Spleen (tissue), 11 donors: ENCODE measurements around the gene TDRD3. TPM values are rescaled to one million over a fixed set of nuclear protein-coding genes. Genes with fewer than 3 reads are reported as not detected.

Experiments
- DNase-seq: peaks from one replicate; pipeline ENCODE4 v3.0.0-alpha.2; 2020
- H3K27ac ChIP-seq, 8 donors: fragments of 200-600 bp; sonication (generic) in 7 of 8; 1 replicate in 4 of 8; 2 replicates in 4 of 8; pipeline versions ENCODE4 v1.5.0 to v1.8.0; 2016 to 2021; ENCODE audit warnings: inconsistent platforms in 4 of 8, mild to moderate bottlenecking in 4 of 8, moderate library complexity in 1 of 8
- H3K27me3 ChIP-seq, 7 donors: fragments of 200-600 bp; sonication (generic) in 6 of 7; replicated peaks in 1 of 7; 1 replicate in 4 of 7; 2 replicates in 3 of 7; pipeline versions ENCODE4 v1.5.0 to v1.8.0; 2016 to 2021; ENCODE audit warnings: inconsistent platforms in 3 of 7, mild to moderate bottlenecking in 1 of 7
- H3K36me3 ChIP-seq, 6 donors: fragments of 200-600 bp; sonication (generic) in 5 of 6; 1 replicate in 4 of 6; 2 replicates in 2 of 6; pipeline versions ENCODE4 v1.5.0 to v1.8.0; 2016 to 2021; ENCODE audit warnings: inconsistent platforms in 2 of 6
- H3K4me1 ChIP-seq, 6 donors: fragments of 200-600 bp; sonication (generic) in 5 of 6; 1 replicate in 3 of 6; 2 replicates in 3 of 6; pipeline versions ENCODE4 v1.5.0 to v1.8.0; 2016 to 2021; ENCODE audit warnings: inconsistent platforms in 3 of 6
- H3K4me3 ChIP-seq, 8 donors: fragments of 200-600 bp; sonication (generic) in 7 of 8; 1 replicate in 4 of 8; 2 replicates in 4 of 8; pipeline versions ENCODE4 v1.5.0 to v1.8.0; 2016 to 2021; ENCODE audit warnings: inconsistent platforms in 4 of 8, mild to moderate bottlenecking in 4 of 8, moderate library complexity in 2 of 8
- H3K9me3 ChIP-seq, 8 donors: fragments of 200-600 bp; sonication (generic) in 7 of 8; 1 replicate in 4 of 8; 2 replicates in 4 of 8; pipeline versions ENCODE4 v1.5.0 to v1.8.0; 2016 to 2021; ENCODE audit warnings: inconsistent platforms in 4 of 8
- POLR2A ChIP-seq, 3 donors: fragments of 450-650 bp; IDR thresholded peaks; one replicate each; pipeline ENCODE4 v1.5.1; 2017; ENCODE audit warnings: antibody characterized with exemption in 3 of 3, mild to moderate bottlenecking in 1 of 3
- POLR2AphosphoS5 ChIP-seq, 3 donors: sonication (generic); formaldehyde crosslinking; IDR thresholded peaks; one replicate each; pipeline ENCODE4 v1.5.1; 2017; ENCODE audit warnings: antibody characterized with exemption in 3 of 3
- WGBS, 5 donors: extraction: QIAGEN DNeasy Blood & Tissue Kit in 3 of 5; methylation state at CpG; one replicate each; pipeline versions ENCODE4 v1.1.5 to v1.1.7; 2013 to 2018; 5-methylcytosine and 5-hydroxymethylcytosine counted together
- intact Hi-C: fragments of 100-400 bp; cut with DNase I; formaldehyde crosslinking; loops from one replicate; pipeline ENCODE4 v1.15.0; 2023; ENCODE audit warnings: low total_unique reads
- polyA plus RNA-seq, 3 donors: library from polyadenylated mRNA; stranded (reverse); fragments of 200-250 nt; gene quantifications; one replicate each; pipeline ENCODE4 v1.2.1, GENCODE V29; 2013
- total RNA-seq, 7 donors: library from RNA; depleted of rRNA in 3 of 7; stranded (reverse); fragments of >200 nt in 3 of 7; fragmentation: NEBNext Ultra II Directional in 4 of 7; extraction: Animal tissue kit (Norgen Biotek cat#: 25700) in 4 of 7; gene quantifications; one replicate each; pipeline versions ENCODE4 v1.1.0 to v1.2.1, GENCODE V29; 2016 to 2021
- TF ChIP-seq, protein P1 (sequence below), 11 experiments: fragments of 200-600 bp in 7 of 11; fragments of 450-650 bp in 4 of 11; sonication (generic) in 4 of 11; IDR thresholded peaks in 8 of 11; conservative IDR thresholded peaks in 3 of 11; 1 replicate in 7 of 11; 2 replicates in 4 of 11; pipeline versions ENCODE4 v1.4.0 to v1.8.0; 2016 to 2021; ENCODE audit warnings: antibody characterized with exemption in 11 of 11, inconsistent platforms in 4 of 11, mild to moderate bottlenecking in 1 of 11
- donor health status: healthy with polysubstance abuse.
- donor health status: DM: no; HTN: no; CAD: no; lungs with moderate emphysema.
- donor health status: DM: no; HTN: no; CAD: no.
- donor health status: Bipolar disorder and iron deficiency.
- donor health status: healthy.
- donor health status: DM: no; HTN: no; CAD: no.
- donor health status: DM: yes; HTN: yes; CAD: no.

The TDRD3 gene
- total and polyA plus RNA-seq, 10 donors, result 9.5 to 36.4 (median 23.1) TPM

DNA sequence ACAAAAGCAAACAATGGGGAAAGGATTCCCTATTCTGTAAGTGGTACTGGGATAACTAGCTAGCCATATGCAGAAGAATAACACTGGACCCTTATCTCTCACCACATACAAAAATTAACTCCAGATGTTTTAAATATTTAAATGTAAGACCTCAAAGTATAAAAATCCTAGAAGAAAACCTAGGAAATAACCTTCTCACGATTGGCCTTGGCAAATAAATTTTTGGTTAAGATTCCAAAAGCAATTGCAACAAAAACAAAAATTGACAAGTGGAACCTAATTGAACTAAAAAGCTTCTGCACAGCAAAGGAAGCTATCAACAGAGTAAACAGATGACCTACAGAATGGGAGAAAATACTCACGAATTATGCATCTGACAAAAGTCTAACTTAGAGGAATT is 10.8 kb upstream of the TDRD3 start:
- WGBS, 5 donors, result 65 to 87% (median 72%) methylated on average over 2 of the region's 2 CpGs
- Histone ChIP-seq H3K27ac (no peak overlapping the region), H3K27me3 (no peaks in the 10 kb centered on the region), H3K4me1 (peaks cover 0 to 6% (median 0%) of the 10 kb centered on the region in 6 donors), H3K9me3 (no peaks in the 10 kb centered on the region), H3K36me3 (no peaks in the 10 kb centered on the region), H3K4me3 (no peak overlapping the region)
- intact Hi-C loops, result loop anchor here (10.0 kb wide), 1 partner anchor 221 kb away; the partner anchor contains the start of gene DIAPH3
- TF ChIP-seq POLR2AphosphoS5 (IDR thresholded peaks at IDR 0.05), result no peak
- TF ChIP-seq POLR2A (IDR thresholded peaks at IDR 0.05), result no peak
- TF ChIP-seq, protein P1, sequence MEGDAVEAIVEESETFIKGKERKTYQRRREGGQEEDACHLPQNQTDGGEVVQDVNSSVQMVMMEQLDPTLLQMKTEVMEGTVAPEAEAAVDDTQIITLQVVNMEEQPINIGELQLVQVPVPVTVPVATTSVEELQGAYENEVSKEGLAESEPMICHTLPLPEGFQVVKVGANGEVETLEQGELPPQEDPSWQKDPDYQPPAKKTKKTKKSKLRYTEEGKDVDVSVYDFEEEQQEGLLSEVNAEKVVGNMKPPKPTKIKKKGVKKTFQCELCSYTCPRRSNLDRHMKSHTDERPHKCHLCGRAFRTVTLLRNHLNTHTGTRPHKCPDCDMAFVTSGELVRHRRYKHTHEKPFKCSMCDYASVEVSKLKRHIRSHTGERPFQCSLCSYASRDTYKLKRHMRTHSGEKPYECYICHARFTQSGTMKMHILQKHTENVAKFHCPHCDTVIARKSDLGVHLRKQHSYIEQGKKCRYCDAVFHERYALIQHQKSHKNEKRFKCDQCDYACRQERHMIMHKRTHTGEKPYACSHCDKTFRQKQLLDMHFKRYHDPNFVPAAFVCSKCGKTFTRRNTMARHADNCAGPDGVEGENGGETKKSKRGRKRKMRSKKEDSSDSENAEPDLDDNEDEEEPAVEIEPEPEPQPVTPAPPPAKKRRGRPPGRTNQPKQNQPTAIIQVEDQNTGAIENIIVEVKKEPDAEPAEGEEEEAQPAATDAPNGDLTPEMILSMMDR (IDR thresholded peaks at IDR 0.05 in 8 of 11, conservative IDR thresholded peaks at IDR 0.05 in 3 of 11), result no peak
- no peak for DNase-seq

DNA sequence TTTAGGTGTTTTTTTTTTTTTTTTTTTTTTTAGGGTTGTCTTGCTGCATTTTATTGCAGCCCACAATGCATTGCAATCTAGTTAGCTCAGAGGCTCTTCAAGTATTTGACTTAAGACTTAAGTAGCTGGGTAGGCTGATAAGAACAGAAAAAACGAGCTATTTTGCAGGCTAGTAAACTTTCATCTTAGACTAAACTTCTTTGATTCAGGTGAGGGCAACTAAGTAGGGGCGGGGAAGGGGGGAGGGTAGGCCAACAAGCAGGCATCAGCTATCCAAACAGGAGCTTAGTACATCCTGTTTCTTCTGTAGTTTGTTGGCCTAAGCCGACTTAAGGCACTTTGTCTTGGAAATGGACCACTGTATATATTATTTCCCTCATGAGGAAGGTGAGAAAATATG is 4.9 kb upstream of the TDRD3 start:
- no peak overlapping the region for H3K27ac ChIP-seq
- no peaks in the 10 kb centered on the region for H3K36me3 ChIP-seq
- peaks cover 0 to 11% (median 6%) of the 10 kb centered on the region in 6 donors for H3K4me1 ChIP-seq
- 71 to 82% (median 76%) methylated on average over 3 of the region's 3 CpGs for WGBS, 5 donors
- no peak for TF ChIP-seq POLR2A (IDR thresholded peaks at IDR 0.05)
- intact Hi-C loops, result no loop called here
- no peak for DNase-seq
- no peak overlapping the region for H3K4me3 ChIP-seq
- no peaks in the 10 kb centered on the region for H3K9me3 ChIP-seq
- no peaks in the 10 kb centered on the region for H3K27me3 ChIP-seq

DNA sequence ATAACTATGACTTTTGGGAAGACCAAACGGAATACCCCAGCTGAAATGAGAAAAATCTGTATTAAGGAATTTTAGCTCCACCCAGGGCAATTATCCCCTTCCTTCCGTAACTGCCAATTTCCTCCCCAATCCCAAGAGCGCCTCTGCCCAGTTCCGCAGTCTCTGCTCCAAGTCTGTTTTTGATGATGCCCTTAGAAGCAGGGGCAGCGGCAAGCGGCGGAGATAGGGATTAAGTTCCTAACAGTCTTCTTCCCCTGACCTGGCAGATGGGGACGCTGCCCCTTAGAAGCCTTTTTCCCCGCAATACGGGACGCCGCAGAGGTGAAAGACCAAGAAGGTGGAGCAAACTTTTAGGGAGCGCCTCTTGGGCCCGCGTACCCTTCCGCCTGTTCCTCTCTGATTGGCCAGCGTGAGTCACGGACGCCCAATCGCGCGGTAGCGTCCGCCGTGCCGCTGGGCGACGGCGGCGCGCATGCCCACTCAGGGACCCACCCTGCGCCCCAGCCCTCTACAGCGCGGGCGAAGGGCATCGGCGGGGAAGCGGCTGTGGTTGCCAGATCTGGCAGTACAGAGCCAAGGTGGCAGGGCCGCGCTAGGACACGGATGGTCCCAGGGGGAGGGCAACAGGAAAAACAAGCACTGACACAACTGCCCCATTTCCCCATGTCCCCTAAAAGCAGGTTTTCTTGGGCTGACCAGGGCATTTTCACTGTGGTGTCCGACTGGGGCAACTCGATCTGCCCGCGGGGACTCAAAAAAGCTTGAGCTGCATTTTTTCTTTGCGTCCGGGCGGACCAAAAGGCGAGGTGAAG is 843 bp upstream of the TDRD3 start:
- intact Hi-C loops, result no loop called here
- H3K4me1 ChIP-seq, result peaks cover 13 to 42% (median 27%) of the 10 kb centered on the region in 6 donors
- peak; percentile 97 for DNase-seq
- 0 to 2% (median 1%) methylated on average over 24 to 49 of the region's 49 CpGs for WGBS, 5 donors
- H3K4me3 ChIP-seq, result peak overlapping the region; percentile 35 to 84 (median 68)
- H3K36me3 ChIP-seq, result no peaks in the 10 kb centered on the region
- no peaks in the 10 kb centered on the region for H3K27me3 ChIP-seq
- TF ChIP-seq POLR2AphosphoS5 (IDR thresholded peaks at IDR 0.05) (peak; percentile 94 to 97 (median 95)), POLR2A (IDR thresholded peaks at IDR 0.05) (peak; percentile 35 to 83 (median 38))
- TF ChIP-seq, protein P1 (IDR thresholded peaks at IDR 0.05 in 8 of 11, conservative IDR thresholded peaks at IDR 0.05 in 3 of 11), result no peak
- no peaks in the 10 kb centered on the region for H3K9me3 ChIP-seq
- H3K27ac ChIP-seq, result peak overlapping the region; percentile 92 to 98 (median 97)

DNA sequence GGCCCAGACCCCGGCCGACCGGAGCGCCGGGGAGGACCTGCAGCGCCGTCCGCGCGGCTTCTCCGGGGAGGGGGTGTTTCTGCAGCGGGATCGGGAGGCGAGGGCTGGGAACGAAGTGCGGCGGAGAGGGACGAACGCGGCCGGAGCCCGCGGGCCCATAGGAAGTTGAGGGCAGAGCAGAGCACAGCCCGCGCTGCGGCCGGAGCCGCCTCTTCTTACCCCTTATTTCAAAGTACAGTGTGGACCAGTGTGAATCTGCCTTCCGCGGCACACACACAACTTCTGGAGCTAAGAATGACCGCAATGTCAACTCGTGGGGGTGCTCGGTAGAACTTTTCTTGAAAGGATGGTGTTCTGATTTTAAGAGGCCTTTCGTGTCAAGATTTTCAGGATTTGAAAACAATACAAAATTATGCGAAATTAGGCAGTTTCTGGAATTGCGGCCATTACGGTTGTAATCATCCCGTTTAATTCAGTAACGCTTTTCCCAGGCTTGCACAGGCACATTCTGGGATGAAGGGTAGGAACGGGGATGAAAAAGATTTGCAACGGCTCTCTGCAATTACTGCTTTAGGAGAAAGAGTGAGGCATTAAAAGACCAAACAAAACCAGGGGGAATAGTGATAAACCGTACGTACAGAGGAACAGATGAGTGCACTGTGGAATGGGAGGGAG is 821 bp downstream of the TDRD3 start:
- Histone ChIP-seq H3K27me3 (no peaks in the 10 kb centered on the region), H3K4me1 (peaks cover 13 to 48% (median 28%) of the 10 kb centered on the region in 6 donors), H3K9me3 (no peaks in the 10 kb centered on the region), H3K27ac (peak overlapping the region; percentile 92 to 98 (median 97)), H3K36me3 (no peaks in the 10 kb centered on the region), H3K4me3 (peak overlapping the region; percentile 49 to 84 (median 68))
- peak; percentile 93 for DNase-seq
- intact Hi-C loops, result no loop called here
- WGBS, 5 donors, result 1 to 2% (median 1%) methylated on average over 30 to 43 of the region's 43 CpGs
- TF ChIP-seq POLR2AphosphoS5 (IDR thresholded peaks at IDR 0.05) (peak; percentile 26 to 71 (median 70)), POLR2A (IDR thresholded peaks at IDR 0.05) (peak in 1 of 3 donors; percentile 11)
- TF ChIP-seq, protein P1 (IDR thresholded peaks at IDR 0.05 in 8 of 11, conservative IDR thresholded peaks at IDR 0.05 in 3 of 11), result no peak
